GM10248 (cell line): ENCODE measurements around the gene DAB2IP.

ENCODE experiments used
- CTCF ChIA-PET: fragments of 300-600 bp; sonication (Branson Sonifier 250); formaldehyde crosslinking; extraction: SDS; loops from one replicate; lab custom pipeline; 2021; ENCODE audit warnings: antibody characterized with exemption; lab: Yijun Ruan, JAX
- POLR2A ChIA-PET: fragments of 350-650 bp; sonication (Branson Sonifier 250); formaldehyde crosslinking; extraction: SDS; loops from one replicate; lab custom pipeline; 2020; ENCODE audit warnings: antibody characterized with exemption; lab: Yijun Ruan, JAX
- DNase-seq: peaks from one replicate; pipeline ENCODE4 v3.0.0; 2012; ENCODE audit errors: extremely low spot score
- CTCF ChIP-seq: IDR thresholded peaks from 2 replicates; pipeline ENCODE4 v1.5.1; 2012; ENCODE audit warnings: mild to moderate bottlenecking, low read depth; ENCODE audit errors: extremely low read depth, missing control alignments, control extremely low read depth

DAB2IP gene

GRCh38 chr9:121765021-121765950 lies 113.9 kb downstream of the DAB2IP start:
- ChIA-PET CTCF (interaction anchor here (1.4 kb wide), 1 partner anchor 78 kb away, joined by 4 read pairs; no protein-coding TSS in a partner anchor), POLR2A (no interaction called here)
- DNase-seq: no peak
- no peak for TF ChIP-seq CTCF

GRCh38 chr9:121766081-121766683 lies 114.7 kb downstream of the DAB2IP start:
- no peak for DNase-seq
- CTCF ChIA-PET: interaction anchor here (1.4 kb wide), 1 partner anchor 79 kb away, joined by 4 read pairs; no protein-coding TSS in a partner anchor
- TF ChIP-seq CTCF: no peak
- POLR2A ChIA-PET: no interaction called here

GRCh38 chr9:121767171-121767769 lies 115.8 kb downstream of the DAB2IP start:
- ChIA-PET POLR2A (no interaction called here), CTCF (interaction anchor here (1.1 kb wide), 1 partner anchor 83 kb away, joined by 3 read pairs; no protein-coding TSS in a partner anchor)
- TF ChIP-seq CTCF: no peak
- DNase-seq: no peak

- DNase-seq: no peak
- no peak for TF ChIP-seq CTCF
- CTCF ChIA-PET: no interaction called here
- POLR2A ChIA-PET: no interaction called here
These were observed 117.1 kb downstream of the DAB2IP start for GRCh38 chr9:121768416-121769015.

GRCh38 chr9:121769939-121770338 lies 118.5 kb downstream of the DAB2IP start:
- ChIA-PET CTCF (no interaction called here), POLR2A (no interaction called here)
- TF ChIP-seq CTCF: no peak
- DNase-seq: no peak
